ENCODE data around the gene ROR1.

ROR1 gene

DNA sequence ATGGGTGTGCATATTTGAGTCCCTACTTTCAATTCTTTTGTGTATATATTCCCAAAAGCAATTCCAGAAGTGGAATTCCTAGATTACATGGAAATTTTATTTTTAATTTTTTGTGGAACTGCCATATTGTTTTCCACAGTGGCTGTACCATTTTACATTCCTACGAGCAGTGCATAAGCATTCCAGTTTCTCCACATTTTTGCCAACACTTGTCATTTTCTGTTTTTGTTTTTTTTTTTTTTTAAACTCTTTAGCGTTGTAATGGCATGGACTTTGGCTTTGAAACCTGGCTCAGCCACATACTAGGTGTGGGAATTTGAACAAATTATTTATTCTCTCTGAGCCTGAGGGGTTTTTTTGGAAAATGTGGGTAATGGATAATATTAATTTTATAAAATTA, 215.1 kb downstream of the ROR1 start:
- H3K9me3 Mint-ChIP-seq = no peaks in the 10 kb centered on the region
- H3K4me1 Mint-ChIP-seq = no peaks in the 10 kb centered on the region
- no peak overlapping the region for H3K27ac Mint-ChIP-seq
- DNase-seq (ENCODE audit: low spot score in 2 of 2) = no peak
- H3K4me3 Mint-ChIP-seq = no peak overlapping the region
- no peak for ATAC-seq (ENCODE audit: low read depth)
- H3K36me3 Mint-ChIP-seq = no peaks in the 10 kb centered on the region
- no peaks in the 10 kb centered on the region for H3K27me3 Mint-ChIP-seq

DNA sequence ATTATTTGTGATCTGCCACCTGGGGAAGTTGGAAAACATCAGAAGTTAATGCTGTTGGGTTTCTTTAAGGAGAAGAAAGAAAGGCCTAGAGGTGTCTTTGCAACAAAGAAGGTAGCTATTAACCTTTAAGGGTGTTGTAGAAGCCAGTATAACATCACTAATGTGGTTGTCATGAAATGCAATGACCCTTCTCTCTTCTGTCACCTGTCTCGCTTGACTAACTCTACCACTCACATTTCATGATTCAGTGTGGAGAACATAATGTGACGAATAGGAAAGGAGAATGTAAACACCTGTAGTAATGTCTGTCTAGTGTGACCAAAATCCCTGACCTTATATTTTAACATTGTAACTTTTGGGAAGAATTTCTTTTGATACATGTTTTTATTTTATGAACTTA, 217.9 kb downstream of the ROR1 start:
- ATAC-seq (ENCODE audit: low read depth) = no peak
- Mint-ChIP-seq H3K27me3 (no peaks in the 10 kb centered on the region), H3K4me3 (no peak overlapping the region), H3K27ac (no peak overlapping the region), H3K9me3 (no peaks in the 10 kb centered on the region), H3K4me1 (no peaks in the 10 kb centered on the region), H3K36me3 (no peaks in the 10 kb centered on the region)
- DNase-seq (ENCODE audit: low spot score in 2 of 2) = no peak

DNA sequence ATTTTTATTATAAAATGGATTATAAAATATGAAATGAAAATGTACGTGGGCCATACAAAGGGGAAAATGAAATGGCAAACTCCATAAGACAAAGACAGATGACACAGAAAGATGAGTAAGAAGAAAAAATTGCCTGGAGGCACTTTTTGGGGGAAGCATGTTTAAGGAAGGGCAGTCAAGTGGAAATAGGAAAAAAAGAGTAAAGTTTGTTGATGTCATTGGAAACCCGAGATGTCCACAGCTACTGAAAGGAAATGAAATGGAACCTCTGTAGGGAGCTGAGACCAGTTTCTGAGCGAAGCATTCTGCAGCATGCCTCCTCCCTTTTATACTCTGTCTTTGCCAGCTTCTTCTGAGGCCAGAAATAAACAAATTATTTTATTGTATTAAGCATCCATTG, 226.2 kb downstream of the ROR1 start:
- ATAC-seq (ENCODE audit: low read depth) (no peak), DNase-seq (ENCODE audit: low spot score in 2 of 2) (no peak)
- Mint-ChIP-seq H3K36me3 (no peaks in the 10 kb centered on the region), H3K27ac (no peak overlapping the region), H3K9me3 (peaks cover 1% of the 10 kb centered on the region), H3K4me1 (no peaks in the 10 kb centered on the region), H3K27me3 (peaks cover 1% of the 10 kb centered on the region), H3K4me3 (no peak overlapping the region)

DNA sequence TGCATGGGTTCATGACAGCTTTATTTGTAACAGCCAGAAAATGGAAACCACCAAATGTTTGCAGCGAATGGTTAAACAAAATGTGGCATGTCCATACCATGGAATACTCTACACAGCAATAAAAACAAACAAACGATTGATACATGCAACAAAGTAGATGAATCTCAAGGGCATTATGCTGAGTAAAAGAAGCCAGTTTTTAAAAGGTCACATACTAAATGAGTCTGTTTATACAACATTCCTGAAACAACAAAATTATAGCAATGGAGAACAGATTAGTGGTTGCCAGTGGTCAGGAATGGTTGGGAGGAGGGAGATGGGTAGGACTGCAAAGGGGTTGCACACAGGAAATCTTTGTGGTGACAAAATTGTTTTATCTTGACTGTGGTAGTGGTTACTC, 227.2 kb downstream of the ROR1 start:
- Mint-ChIP-seq H3K36me3 (no peaks in the 10 kb centered on the region), H3K4me1 (no peaks in the 10 kb centered on the region), H3K4me3 (no peak overlapping the region), H3K27me3 (peaks cover 1% of the 10 kb centered on the region), H3K9me3 (peaks cover 1% of the 10 kb centered on the region), H3K27ac (no peak overlapping the region)
- ATAC-seq (ENCODE audit: low read depth) (no peak), DNase-seq (ENCODE audit: low spot score in 2 of 2) (no peak)

DNA sequence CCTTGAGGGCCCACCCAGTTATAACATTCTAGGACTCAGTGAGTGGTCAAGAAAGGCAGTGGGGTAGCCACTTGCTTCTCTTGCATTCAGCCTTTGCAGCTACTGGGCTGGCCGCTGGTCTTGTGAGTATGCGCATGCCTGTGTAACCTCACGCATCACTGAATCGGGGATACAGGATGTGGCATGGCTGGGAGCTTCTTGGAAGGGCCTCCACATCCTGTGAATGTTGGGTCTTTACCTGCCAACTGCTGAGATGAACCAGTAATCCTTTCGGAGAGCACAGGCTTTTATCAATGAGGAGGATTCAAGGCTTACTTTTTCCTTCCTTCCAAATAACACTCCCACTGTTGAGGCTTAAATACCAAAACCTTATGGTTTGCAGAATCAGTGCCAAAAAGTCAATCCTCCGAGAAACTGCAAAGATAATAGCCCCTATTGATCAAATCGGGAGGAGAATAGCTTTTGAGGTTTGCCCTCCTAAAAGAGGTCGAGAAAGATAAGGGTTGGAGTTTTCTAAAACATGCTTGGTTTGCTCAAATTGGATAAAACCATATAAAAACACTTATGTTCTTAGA, 230.7 kb downstream of the ROR1 start:
- Mint-ChIP-seq H3K36me3 (no peaks in the 10 kb centered on the region), H3K4me3 (no peak overlapping the region), H3K27me3 (peaks cover 1% of the 10 kb centered on the region), H3K9me3 (peaks cover 1% of the 10 kb centered on the region), H3K27ac (no peak overlapping the region), H3K4me1 (no peaks in the 10 kb centered on the region)
- ATAC-seq (ENCODE audit: low read depth) = no peak
- no peak for DNase-seq (ENCODE audit: low spot score in 2 of 2)

DNA sequence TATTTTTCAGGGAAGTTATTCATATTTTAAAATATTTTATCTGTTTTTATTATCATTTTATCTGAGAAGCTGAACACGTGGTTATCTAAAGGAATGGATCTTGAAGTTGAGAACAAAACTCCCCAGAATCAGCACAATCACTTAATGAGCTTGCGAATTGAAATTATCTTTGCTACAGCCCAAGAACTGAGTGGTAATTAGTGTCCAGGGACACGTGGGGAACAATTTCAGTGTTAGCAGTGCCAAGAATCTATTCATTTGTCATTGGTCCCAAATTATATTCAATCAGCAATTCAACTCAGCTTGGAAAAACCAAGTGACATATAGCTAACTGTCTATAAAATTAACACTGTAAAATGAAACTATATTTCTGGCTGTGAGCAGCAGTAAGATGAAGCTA, 232.0 kb downstream of the ROR1 start:
- Mint-ChIP-seq H3K9me3 (peaks cover 1% of the 10 kb centered on the region), H3K4me1 (no peaks in the 10 kb centered on the region), H3K27ac (no peak overlapping the region), H3K36me3 (no peaks in the 10 kb centered on the region), H3K27me3 (peaks cover 3% of the 10 kb centered on the region), H3K4me3 (no peak overlapping the region)
- ATAC-seq (ENCODE audit: low read depth) (no peak), DNase-seq (ENCODE audit: low spot score in 2 of 2) (no peak)

DNA sequence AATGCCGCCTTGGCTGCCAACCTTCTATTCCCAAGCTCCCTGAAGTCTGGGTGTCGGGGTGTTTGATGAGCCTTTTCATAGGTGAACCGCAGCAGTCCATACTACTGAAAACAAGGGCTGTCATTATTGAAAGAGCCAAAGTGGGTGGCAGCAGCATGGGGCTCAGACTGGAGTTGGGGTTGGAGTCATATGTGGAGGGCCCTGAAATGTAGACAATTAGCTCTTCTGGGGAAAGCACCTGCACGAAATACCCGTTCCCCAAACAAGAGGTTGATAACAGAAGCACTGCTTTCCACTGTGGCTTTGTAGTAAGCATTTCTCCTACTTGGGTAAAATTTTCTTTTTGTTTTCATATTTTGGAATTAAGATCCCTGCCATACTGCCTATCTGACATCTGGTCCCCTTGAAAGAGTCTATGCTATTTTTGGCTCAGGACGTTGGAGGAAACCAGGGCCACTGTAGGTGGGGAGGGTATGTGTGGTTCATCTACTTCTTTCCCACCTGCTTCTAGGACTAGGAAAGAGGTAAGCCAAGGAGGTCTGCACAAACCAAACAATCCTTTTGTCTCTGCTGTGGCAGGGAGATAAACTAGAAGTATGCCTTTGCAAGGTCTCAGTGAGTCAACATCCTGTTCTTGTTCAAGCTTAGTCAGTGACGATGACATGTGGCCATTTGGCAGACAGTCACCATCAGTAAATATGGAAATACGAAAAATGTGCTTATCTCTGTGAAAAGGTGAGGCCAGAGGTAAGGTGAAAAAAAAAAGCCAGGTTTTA, 232.6 kb downstream of the ROR1 start:
- peaks cover 1% of the 10 kb centered on the region for H3K9me3 Mint-ChIP-seq
- H3K27me3 Mint-ChIP-seq = peaks cover 3% of the 10 kb centered on the region
- H3K4me1 Mint-ChIP-seq = no peaks in the 10 kb centered on the region
- no peak overlapping the region for H3K4me3 Mint-ChIP-seq
- ATAC-seq (ENCODE audit: low read depth) (no peak), DNase-seq (ENCODE audit: low spot score in 2 of 2) (no peak)
- H3K36me3 Mint-ChIP-seq = no peaks in the 10 kb centered on the region
- H3K27ac Mint-ChIP-seq = no peak overlapping the region

DNA sequence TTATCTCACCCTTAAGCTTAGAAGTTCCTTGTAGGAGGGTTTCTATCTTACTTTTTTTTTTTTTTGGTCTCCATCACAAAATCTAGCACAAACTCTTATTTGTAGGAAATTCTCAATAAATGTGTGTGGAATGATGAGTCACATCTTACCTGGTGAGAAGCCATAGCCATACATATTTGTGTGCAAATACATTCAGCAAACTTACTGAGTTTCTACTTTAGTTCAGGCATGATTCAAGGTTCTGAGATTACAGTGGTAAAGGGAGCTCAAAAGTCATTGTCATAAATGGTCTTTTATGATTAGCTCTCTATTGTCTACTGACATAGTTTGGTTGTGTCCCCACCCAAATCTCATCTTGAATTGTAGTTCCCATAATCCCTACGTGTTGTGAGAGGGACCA, 236.5 kb downstream of the ROR1 start:
- no peak for DNase-seq (ENCODE audit: low spot score in 2 of 2)
- no peak overlapping the region for H3K27ac Mint-ChIP-seq
- H3K4me1 Mint-ChIP-seq = no peaks in the 10 kb centered on the region
- no peaks in the 10 kb centered on the region for H3K36me3 Mint-ChIP-seq
- no peak overlapping the region for H3K4me3 Mint-ChIP-seq
- ATAC-seq (ENCODE audit: low read depth) = no peak
- H3K9me3 Mint-ChIP-seq = no peaks in the 10 kb centered on the region
- H3K27me3 Mint-ChIP-seq = peaks cover 4% of the 10 kb centered on the region

DNA sequence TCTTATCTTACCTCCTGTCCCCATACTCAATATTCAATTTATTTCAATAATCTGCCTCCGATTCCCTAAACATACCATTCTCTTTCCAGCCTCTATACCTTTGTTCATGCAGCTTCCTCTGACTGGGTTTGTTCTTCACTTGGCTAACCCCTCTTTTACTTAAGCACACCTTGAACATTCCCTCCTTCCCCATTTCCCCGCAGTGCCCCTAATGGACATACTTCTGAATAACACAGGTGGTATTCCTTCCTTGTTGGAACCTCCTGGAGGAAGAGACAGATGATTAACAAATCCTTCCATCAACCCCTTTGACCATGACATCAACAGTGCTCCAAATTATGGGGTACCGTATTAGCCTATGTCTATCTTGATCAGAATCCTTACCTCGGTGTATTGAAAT, 239.6 kb downstream of the ROR1 start:
- Mint-ChIP-seq H3K36me3 (peaks cover 1% of the 10 kb centered on the region), H3K27me3 (peaks cover 4% of the 10 kb centered on the region), H3K27ac (no peak overlapping the region), H3K4me1 (peaks cover 2% of the 10 kb centered on the region), H3K4me3 (no peak overlapping the region), H3K9me3 (no peaks in the 10 kb centered on the region)
- no peak for ATAC-seq (ENCODE audit: low read depth)
- no peak for DNase-seq (ENCODE audit: low spot score in 2 of 2)

DNA sequence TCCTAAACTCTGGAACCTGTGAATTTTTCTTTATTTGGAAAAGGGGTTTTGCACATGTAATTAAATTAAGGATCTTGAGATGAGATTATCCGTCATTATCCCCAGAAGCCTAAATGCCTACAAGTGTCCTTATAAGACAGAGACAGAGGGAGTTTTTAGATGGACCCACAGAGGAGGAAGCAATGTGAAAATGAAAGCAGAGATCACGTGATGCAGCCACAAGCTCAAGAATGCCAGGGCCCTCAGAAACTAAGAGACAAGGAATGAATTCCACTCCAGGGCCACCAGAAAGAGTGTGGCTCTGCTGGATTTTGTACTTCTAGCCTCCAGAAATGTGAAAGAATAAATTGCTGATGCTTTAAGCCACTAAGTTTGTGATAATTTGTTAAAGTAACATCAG, 246.0 kb downstream of the ROR1 start:
- Mint-ChIP-seq H3K4me1 (peaks cover 8% of the 10 kb centered on the region), H3K9me3 (no peaks in the 10 kb centered on the region), H3K27me3 (no peaks in the 10 kb centered on the region), H3K27ac (no peak overlapping the region), H3K36me3 (peaks cover 1% of the 10 kb centered on the region), H3K4me3 (peak overlapping the region; percentile 2)
- ATAC-seq (ENCODE audit: low read depth) (peak; percentile 63), DNase-seq (ENCODE audit: low spot score in 2 of 2) (no peak)

DNA sequence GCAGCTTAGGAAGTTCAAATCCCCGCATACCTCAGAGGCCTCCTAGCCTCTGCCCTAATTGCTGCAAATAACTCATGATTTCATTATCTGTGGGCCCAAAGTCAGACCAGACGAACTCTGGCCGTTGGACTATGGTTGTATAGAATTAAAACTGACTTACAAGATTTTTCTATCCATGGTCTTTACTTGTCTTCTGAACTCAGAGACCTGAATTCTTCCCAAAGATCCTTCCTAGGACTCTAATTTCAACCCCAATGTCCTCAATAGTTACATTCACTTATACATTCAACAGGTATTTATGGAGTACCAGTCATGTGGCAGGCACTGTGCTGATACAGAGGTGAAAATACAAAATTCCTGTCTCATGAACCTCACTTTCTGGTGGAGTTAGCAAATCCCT, 247.2 kb downstream of the ROR1 start:
- ATAC-seq (ENCODE audit: low read depth) (no peak), DNase-seq (ENCODE audit: low spot score in 2 of 2) (no peak)
- H3K27ac Mint-ChIP-seq = no peak overlapping the region
- H3K4me1 Mint-ChIP-seq = peaks cover 8% of the 10 kb centered on the region
- no peaks in the 10 kb centered on the region for H3K9me3 Mint-ChIP-seq
- H3K4me3 Mint-ChIP-seq = no peak overlapping the region
- peaks cover 1% of the 10 kb centered on the region for H3K36me3 Mint-ChIP-seq
- H3K27me3 Mint-ChIP-seq = no peaks in the 10 kb centered on the region

DNA sequence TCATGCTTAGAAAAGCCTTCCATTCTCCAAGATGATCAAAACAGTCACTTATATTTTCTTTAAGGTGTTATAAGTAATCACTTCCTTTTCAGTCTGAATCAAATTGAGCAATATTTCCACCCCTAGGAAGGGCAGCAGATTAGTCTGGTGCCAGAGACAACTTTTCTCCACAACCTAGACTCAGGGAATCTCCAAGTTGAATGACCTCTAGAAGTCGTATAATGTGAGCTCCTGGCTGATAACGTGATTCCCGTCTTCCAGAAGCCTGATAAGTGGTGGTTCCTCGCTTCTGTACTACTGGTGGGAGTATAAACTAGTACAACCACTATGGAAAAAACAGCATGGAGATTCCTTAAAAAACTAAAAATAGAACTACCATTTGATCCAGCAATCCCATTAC, 251.2 kb downstream of the ROR1 start:
- ATAC-seq (ENCODE audit: low read depth) (no peak), DNase-seq (ENCODE audit: low spot score in 2 of 2) (no peak)
- Mint-ChIP-seq H3K4me3 (no peak overlapping the region), H3K4me1 (no peaks in the 10 kb centered on the region), H3K9me3 (peaks cover 3% of the 10 kb centered on the region), H3K27ac (no peak overlapping the region), H3K36me3 (no peaks in the 10 kb centered on the region), H3K27me3 (peaks cover 2% of the 10 kb centered on the region)

DNA sequence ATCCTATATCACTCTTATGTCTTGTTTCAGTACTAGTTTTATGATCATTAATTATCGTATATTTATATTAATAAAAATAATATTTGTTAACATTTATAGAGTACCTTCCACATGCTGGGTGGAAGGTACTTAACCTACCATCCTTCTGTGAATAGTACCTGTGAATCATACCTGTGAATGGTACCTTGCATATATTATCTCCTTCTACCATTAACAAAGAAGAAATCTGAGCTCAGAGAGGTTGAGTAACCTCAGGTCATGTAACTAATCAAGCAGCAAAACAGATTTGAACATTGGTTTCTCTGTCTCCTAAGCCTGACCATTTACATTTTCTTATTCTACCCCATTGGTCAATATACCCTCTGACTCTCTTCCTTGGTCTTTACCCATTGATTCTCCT, 255.2 kb downstream of the ROR1 start:
- DNase-seq (ENCODE audit: low spot score in 2 of 2) (no peak), ATAC-seq (ENCODE audit: low read depth) (no peak)
- Mint-ChIP-seq H3K36me3 (no peaks in the 10 kb centered on the region), H3K27ac (no peak overlapping the region), H3K27me3 (peaks cover 2% of the 10 kb centered on the region), H3K9me3 (peaks cover 3% of the 10 kb centered on the region), H3K4me1 (no peaks in the 10 kb centered on the region), H3K4me3 (no peak overlapping the region)

DNA sequence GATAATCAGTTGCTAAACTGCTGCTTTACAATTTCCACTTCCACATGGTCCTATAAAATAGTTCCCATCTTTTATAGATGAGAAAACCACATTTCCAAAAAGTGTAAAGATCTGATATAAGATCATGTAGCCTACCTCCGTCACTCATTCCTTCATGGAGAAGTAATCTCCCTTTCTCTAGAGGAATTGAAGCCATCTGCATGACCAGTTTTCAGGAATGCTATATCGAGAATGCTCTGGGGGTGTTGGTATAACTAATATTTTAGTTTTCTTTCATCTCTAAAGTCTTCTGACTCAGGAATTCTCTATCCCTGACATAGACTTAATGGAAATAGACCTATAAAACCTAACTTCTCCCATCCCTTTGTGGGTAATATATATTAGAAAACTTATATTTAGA, 256.6 kb downstream of the ROR1 start:
- Mint-ChIP-seq H3K4me1 (no peaks in the 10 kb centered on the region), H3K4me3 (no peak overlapping the region), H3K9me3 (peaks cover 3% of the 10 kb centered on the region), H3K36me3 (no peaks in the 10 kb centered on the region), H3K27me3 (peaks cover 3% of the 10 kb centered on the region), H3K27ac (no peak overlapping the region)
- no peak for DNase-seq (ENCODE audit: low spot score in 2 of 2)
- no peak for ATAC-seq (ENCODE audit: low read depth)

DNA sequence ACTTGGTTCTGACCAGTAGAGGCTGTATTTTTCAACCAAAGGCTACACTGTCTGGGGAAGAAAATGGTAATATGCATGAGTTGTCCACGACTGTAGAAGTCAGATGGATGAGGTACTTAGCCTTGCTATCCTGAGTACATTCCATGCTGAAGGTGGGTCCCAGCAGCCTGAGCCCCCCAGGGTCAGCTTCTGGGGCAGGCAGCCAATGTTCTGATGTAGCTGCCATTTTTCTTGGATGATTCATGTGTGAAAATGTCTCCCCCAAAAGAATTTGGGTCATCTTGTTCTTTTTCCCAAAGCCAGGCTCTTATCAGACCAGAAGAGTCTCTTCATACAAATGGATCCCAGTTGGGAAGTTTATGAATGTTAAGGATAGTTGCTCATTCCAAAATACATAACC, 257.4 kb downstream of the ROR1 start:
- H3K27ac Mint-ChIP-seq = no peak overlapping the region
- H3K36me3 Mint-ChIP-seq = no peaks in the 10 kb centered on the region
- H3K4me3 Mint-ChIP-seq = no peak overlapping the region
- DNase-seq (ENCODE audit: low spot score in 2 of 2) = no peak
- no peak for ATAC-seq (ENCODE audit: low read depth)
- no peaks in the 10 kb centered on the region for H3K4me1 Mint-ChIP-seq
- peaks cover 3% of the 10 kb centered on the region for H3K27me3 Mint-ChIP-seq
- H3K9me3 Mint-ChIP-seq = peaks cover 3% of the 10 kb centered on the region

All from memory B cell (primary cell).